H1 (cell line): ENCODE data around the gene STAT3.

ENCODE experiments used
- CTCF ChIP-seq, 3 experiments: IDR thresholded peaks; 1 replicate in 2 of 3; 2 replicates in 1 of 3; pipeline versions ENCODE4 v1.5.1 to v1.6.1; 2011; ENCODE audit warnings: low read length in 3 of 3, mild to moderate bottlenecking in 3 of 3, inconsistent platforms in 2 of 3, low read depth in 1 of 3, moderate library complexity in 1 of 3; ENCODE audit not compliant: insufficient read depth in 1 of 3; ENCODE audit errors: control extremely low read depth in 1 of 3
- GABPA ChIP-seq: IDR thresholded peaks from 2 replicates; pipeline ENCODE4 v1.6.1; 2011; ENCODE audit warnings: mild to moderate bottlenecking, low read length, moderate library complexity, borderline replicate concordance; ENCODE audit not compliant: insufficient read depth
- PHF8 ChIP-seq: fragments of 200-600 bp; sonication (generic); conservative IDR thresholded peaks from 2 replicates; pipeline ENCODE4 v1.7.1; 2012; ENCODE audit warnings: low read depth, mild to moderate bottlenecking, inconsistent platforms, low read length, moderate library complexity
- POLR2A ChIP-seq, 2 experiments: IDR thresholded peaks; 1 replicate in 1 of 2; 2 replicates in 1 of 2; pipeline ENCODE4 v1.6.1; 2011; ENCODE audit warnings: low read depth in 2 of 2, low read length in 2 of 2, mild to moderate bottlenecking in 2 of 2; ENCODE audit errors: control extremely low read depth in 1 of 2
- RAD21 ChIP-seq, 2 experiments: IDR thresholded peaks in 1 of 2; conservative IDR thresholded peaks in 1 of 2; 2 replicates each; pipeline ENCODE4 v1.6.1; 2011; ENCODE audit warnings: low read depth in 2 of 2, low read length in 2 of 2, improper control_type of control experiment in 1 of 2, inconsistent platforms in 1 of 2, mild to moderate bottlenecking in 1 of 2, moderate library complexity in 1 of 2

DNA sequence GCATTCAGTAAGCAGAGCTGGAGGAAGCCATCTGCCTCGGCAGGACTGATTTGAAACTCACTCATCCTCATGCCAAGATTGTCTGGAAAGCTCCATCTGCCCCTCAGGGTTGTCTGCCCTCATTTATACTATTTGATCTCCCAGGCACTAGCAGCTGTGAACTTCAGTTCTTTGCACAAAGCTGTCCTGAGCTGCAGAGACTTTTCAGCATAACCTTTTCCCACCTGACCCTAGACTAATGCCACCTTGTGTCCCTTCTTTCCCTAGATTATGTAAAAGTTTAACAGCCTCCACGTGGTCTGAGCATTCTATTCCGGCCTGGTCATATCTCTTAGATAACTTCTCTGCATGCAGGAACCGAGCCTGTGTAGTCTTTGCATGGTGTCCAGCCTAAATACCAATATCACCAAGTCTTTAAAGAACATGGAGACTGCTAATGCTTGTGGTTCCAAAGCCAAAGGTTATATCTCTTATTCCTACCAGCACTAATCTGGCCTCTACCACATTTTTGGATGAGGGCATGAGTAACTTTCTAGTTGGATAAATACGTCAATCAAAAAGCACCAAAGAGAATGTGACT, 70.9 kb downstream of the STAT3 start:
- no peak for TF ChIP-seq POLR2A (IDR thresholded peaks at IDR 0.05; ENCODE audit: control extremely low read depth in 1 of 2, low read depth in 2 of 2, low read length in 2 of 2)
- no peak for TF ChIP-seq RAD21 (IDR thresholded peaks at IDR 0.05 in 1 of 2, conservative IDR thresholded peaks at IDR 0.05 in 1 of 2; ENCODE audit: low read depth in 2 of 2, low read length in 2 of 2)
- TF ChIP-seq PHF8 = no peak
- no peak for TF ChIP-seq CTCF (IDR thresholded peaks at IDR 0.05; ENCODE audit: control extremely low read depth in 1 of 3, insufficient read depth in 1 of 3, low read depth in 1 of 3, low read length in 3 of 3)
- no peak for TF ChIP-seq GABPA
